Esophagus muscularis mucosa (tissue), 4 donors: Measurements from ENCODE around the gene GPR179. TPM values are rescaled to one million over a fixed set of nuclear protein-coding genes. Genes with fewer than 3 reads are reported as not detected.

Experiments used
- DNase-seq: peaks from one replicate; pipeline ENCODE4 v3.0.0-alpha.2; 2017; ENCODE audit errors: extremely low spot score
- H3K27ac ChIP-seq, 4 donors: fragments of 200-600 bp; sonication (generic); replicated peaks in 1 of 4; 1 replicate in 3 of 4; 2 replicates in 1 of 4; pipeline ENCODE4 v1.5.1; 2016 to 2019; ENCODE audit warnings: mild to moderate bottlenecking in 1 of 4
- H3K27me3 ChIP-seq, 4 donors: fragments of 200-600 bp; sonication (generic); one replicate each; pipeline versions ENCODE4 v1.5.1 to v1.6.0; 2016 to 2019
- H3K36me3 ChIP-seq, 4 donors: fragments of 200-600 bp; sonication (generic); one replicate each; pipeline ENCODE4 v1.5.1; 2016 to 2019
- H3K4me1 ChIP-seq, 4 donors: fragments of 200-600 bp; sonication (generic); one replicate each; pipeline ENCODE4 v1.5.1; 2016 to 2019
- H3K4me3 ChIP-seq, 4 donors: fragments of 200-600 bp; sonication (generic); 1 replicate in 2 of 4; 2 replicates in 2 of 4; pipeline ENCODE4 v1.5.1; 2016 to 2019; ENCODE audit warnings: mild to moderate bottlenecking in 4 of 4, moderate library complexity in 1 of 4
- H3K9me3 ChIP-seq, 4 donors: fragments of 200-600 bp; sonication (generic); 1 replicate in 3 of 4; 2 replicates in 1 of 4; pipeline ENCODE4 v1.5.1; 2016 to 2019
- EP300 ChIP-seq: sonication (generic); formaldehyde crosslinking; IDR thresholded peaks from one replicate; pipeline ENCODE4 v1.6.1; 2017; ENCODE audit warnings: antibody characterized with exemption
- POLR2A ChIP-seq: fragments of 450-650 bp; IDR thresholded peaks from one replicate; pipeline ENCODE4 v1.6.1; 2017; ENCODE audit warnings: antibody characterized with exemption, moderate library complexity, mild to moderate bottlenecking, low read depth
- POLR2AphosphoS5 ChIP-seq, 2 donors: sonication (generic); formaldehyde crosslinking; IDR thresholded peaks; one replicate each; pipeline ENCODE4 v1.6.1; 2017; ENCODE audit warnings: antibody characterized with exemption in 2 of 2
- WGBS: methylation state at CpG from one replicate; pipeline ENCODE4 v1.1.5; 2018; 5-methylcytosine and 5-hydroxymethylcytosine counted together
- intact Hi-C: fragments of 100-400 bp; cut with DNase I; formaldehyde crosslinking; loops from one replicate; pipeline ENCODE4 v1.15.1; 2023
- total RNA-seq, 4 donors: library from RNA; depleted of rRNA; stranded (reverse); fragments of >200 nt; gene quantifications; one replicate each; pipeline versions ENCODE4 v1.1.0 to v1.2.1, GENCODE V29; 2016
- TF ChIP-seq, protein P1 (sequence below), 3 experiments: fragments of 200-600 bp in 2 of 3; fragments of 450-650 bp in 1 of 3; sonication (generic) in 2 of 3; IDR thresholded peaks; one replicate each; pipeline ENCODE4 v1.5.1; 2017 to 2019; ENCODE audit warnings: antibody characterized with exemption in 3 of 3, mild to moderate bottlenecking in 2 of 3, moderate library complexity in 1 of 3

GPR179 gene
- total RNA-seq, 4 donors from 2014 or later: under 0.01 to 0.29 TPM; not detected in 2

DNA sequence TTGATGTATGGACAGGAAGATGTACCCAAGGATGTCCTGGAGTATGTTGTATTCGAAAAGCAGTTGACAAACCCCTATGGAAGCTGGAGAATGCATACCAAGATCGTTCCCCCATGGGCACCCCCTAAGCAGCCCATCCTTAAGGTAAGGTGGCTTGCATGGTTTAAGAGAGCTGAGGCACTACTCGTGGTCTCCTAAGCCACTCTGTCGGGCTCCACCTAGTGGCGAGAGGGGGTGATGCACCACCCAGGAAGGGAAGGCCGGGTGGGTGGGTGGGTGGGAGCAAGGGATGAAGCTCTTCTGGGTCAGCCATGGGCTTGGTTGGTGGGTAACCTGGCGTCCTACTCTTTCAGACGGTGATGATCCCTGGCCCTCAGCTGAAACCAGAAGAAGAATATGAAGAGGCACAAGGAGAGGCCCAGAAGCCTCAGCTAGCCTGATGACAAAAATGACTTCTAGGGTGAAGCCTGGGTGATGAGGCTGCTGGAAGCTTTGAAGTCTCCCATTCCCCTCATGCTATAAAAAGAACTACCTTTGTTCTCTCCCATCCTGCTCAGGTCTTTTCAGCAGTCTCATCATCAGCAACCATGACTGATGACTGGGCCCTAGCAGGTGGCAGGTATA lies 21.5 kb downstream of the GPR179 start:
- Histone ChIP-seq H3K36me3 (peaks cover 5 to 60% (median 51%) of the 10 kb centered on the region in 4 donors), H3K4me1 (peaks cover 0 to 21% (median 12%) of the 10 kb centered on the region in 4 donors), H3K27me3 (no peaks in the 10 kb centered on the region), H3K27ac (no peak overlapping the region), H3K4me3 (no peak overlapping the region), H3K9me3 (no peaks in the 10 kb centered on the region)
- intact Hi-C loops: no loop called here
- DNase-seq: no peak
- no peak for TF ChIP-seq EP300
- no peak for TF ChIP-seq POLR2A
- TF ChIP-seq, protein P1, sequence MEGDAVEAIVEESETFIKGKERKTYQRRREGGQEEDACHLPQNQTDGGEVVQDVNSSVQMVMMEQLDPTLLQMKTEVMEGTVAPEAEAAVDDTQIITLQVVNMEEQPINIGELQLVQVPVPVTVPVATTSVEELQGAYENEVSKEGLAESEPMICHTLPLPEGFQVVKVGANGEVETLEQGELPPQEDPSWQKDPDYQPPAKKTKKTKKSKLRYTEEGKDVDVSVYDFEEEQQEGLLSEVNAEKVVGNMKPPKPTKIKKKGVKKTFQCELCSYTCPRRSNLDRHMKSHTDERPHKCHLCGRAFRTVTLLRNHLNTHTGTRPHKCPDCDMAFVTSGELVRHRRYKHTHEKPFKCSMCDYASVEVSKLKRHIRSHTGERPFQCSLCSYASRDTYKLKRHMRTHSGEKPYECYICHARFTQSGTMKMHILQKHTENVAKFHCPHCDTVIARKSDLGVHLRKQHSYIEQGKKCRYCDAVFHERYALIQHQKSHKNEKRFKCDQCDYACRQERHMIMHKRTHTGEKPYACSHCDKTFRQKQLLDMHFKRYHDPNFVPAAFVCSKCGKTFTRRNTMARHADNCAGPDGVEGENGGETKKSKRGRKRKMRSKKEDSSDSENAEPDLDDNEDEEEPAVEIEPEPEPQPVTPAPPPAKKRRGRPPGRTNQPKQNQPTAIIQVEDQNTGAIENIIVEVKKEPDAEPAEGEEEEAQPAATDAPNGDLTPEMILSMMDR (IDR thresholded peaks at IDR 0.05): peak; percentile 38 to 86 (median 85)
- no peak for TF ChIP-seq POLR2AphosphoS5 (IDR thresholded peaks at IDR 0.05)
- WGBS: 35% methylated on average over 7 of the region's 8 CpGs

DNA sequence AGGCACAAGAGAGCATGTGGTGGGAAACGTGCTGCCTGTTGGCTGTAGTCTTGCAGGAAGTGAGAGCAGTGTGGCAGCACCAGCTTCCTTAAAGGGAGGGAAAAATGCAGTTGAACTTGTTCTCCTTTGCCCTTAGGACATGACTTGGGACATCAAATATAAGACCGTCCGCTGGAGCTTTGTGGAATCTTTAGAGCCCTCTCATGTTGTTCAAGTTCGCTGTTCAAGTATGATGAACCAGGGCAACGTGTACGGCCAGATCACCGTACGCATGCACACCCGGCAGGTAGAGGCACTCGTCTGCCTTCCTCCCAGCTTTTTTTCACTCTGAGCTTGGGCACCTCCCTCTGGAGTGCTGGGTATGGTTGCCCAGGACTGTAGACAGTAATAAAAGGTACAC lies 23.3 kb downstream of the GPR179 start:
- Histone ChIP-seq H3K27ac (no peak overlapping the region), H3K36me3 (peaks cover 5 to 74% (median 60%) of the 10 kb centered on the region in 4 donors), H3K27me3 (no peaks in the 10 kb centered on the region), H3K9me3 (no peaks in the 10 kb centered on the region), H3K4me3 (no peak overlapping the region), H3K4me1 (peaks cover 0 to 7% (median 0%) of the 10 kb centered on the region in 4 donors)
- 91% methylated on average over 8 of the region's 10 CpGs for WGBS
- TF ChIP-seq, protein P1 (IDR thresholded peaks at IDR 0.05): no peak
- TF ChIP-seq POLR2AphosphoS5 (IDR thresholded peaks at IDR 0.05) (no peak), POLR2A (no peak), EP300 (no peak)
- intact Hi-C loops: no loop called here
- no peak for DNase-seq

DNA sequence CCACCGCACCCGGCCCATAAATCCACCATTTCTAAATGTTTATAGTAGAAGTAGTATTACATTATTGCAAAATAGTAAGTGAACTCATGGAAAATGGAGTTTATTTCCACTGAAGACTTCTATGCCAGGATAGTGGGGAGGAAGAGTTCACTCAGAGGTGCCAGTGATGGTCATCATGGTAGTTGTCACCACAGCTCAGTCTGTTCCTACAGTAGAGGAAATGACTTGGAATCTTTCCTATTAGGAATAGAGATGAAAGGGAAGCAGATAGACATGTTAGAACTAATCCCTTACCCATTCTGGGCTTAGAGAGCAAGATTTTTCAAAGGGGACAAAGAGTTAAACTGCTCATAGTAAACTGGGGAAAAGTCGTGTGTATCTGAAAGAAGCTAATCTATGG lies 26.7 kb downstream of the GPR179 start:
- DNase-seq: no peak
- H3K4me1 ChIP-seq: no peaks in the 10 kb centered on the region
- H3K27ac ChIP-seq: no peak overlapping the region
- H3K9me3 ChIP-seq: no peaks in the 10 kb centered on the region
- H3K27me3 ChIP-seq: no peaks in the 10 kb centered on the region
- WGBS: 78% methylated on average over 3 of the region's 3 CpGs
- peaks cover 5 to 77% (median 49%) of the 10 kb centered on the region in 4 donors for H3K36me3 ChIP-seq
- intact Hi-C loops: no loop called here
- TF ChIP-seq POLR2AphosphoS5 (IDR thresholded peaks at IDR 0.05): no peak
- TF ChIP-seq POLR2A: no peak
- TF ChIP-seq EP300: no peak
- TF ChIP-seq, protein P1 (IDR thresholded peaks at IDR 0.05): no peak
- H3K4me3 ChIP-seq: no peak overlapping the region

DNA sequence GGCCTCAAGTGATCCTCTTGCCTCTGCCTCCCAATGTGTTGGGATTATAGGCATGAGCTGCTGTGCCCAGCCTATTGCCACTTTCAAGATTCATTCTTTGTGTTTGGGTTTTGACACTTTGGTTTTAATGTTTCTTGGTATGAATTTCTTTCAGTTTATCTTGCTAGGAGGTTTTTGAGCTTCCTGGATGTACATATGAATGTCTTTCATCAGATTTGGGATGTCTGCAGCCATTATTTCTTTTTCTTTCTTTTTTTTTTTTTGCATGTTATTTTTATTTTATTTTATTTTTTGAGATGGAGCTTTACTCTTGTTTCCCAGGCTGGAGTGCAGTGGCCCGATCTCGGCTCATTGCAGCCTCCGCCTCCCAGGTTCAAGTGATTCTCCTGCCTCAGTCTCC lies 28.3 kb downstream of the GPR179 start:
- TF ChIP-seq, protein P1 (IDR thresholded peaks at IDR 0.05): no peak
- no peak for TF ChIP-seq POLR2AphosphoS5 (IDR thresholded peaks at IDR 0.05)
- TF ChIP-seq EP300: no peak
- no peak for TF ChIP-seq POLR2A
- intact Hi-C loops: no loop called here
- WGBS: 64% methylated on average over 3 of the region's 3 CpGs
- no peak for DNase-seq
- Histone ChIP-seq H3K27ac (no peak overlapping the region), H3K27me3 (no peaks in the 10 kb centered on the region), H3K9me3 (no peaks in the 10 kb centered on the region), H3K4me3 (no peak overlapping the region), H3K4me1 (no peaks in the 10 kb centered on the region), H3K36me3 (peaks cover 0 to 71% (median 45%) of the 10 kb centered on the region in 4 donors)
